ENCODE measurements around the gene GABRA4.

DNA sequence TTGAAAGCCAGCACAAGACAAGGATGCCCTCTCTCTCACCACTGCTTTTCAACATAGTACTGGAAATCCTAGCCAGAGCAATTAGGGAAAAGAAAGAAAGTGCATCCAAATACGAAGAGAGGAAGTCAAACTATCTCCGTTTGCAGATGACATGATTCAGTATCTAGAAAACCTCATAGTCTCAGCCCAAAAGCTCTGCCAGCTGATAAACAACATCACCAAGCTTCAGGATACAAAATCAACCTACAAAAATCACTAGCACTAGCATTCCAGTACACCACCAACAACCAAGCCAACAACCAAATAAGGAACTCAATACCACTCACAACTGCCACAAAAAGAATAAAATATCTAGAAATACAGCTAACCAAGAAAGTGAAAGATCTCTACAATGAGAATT, 123.0 kb downstream of the GABRA4 start:
- no peak for TF ChIP-seq RCOR1 (IDR thresholded peaks at IDR 0.05; ENCODE audit: low read length)
- TF ChIP-seq, protein P1, sequence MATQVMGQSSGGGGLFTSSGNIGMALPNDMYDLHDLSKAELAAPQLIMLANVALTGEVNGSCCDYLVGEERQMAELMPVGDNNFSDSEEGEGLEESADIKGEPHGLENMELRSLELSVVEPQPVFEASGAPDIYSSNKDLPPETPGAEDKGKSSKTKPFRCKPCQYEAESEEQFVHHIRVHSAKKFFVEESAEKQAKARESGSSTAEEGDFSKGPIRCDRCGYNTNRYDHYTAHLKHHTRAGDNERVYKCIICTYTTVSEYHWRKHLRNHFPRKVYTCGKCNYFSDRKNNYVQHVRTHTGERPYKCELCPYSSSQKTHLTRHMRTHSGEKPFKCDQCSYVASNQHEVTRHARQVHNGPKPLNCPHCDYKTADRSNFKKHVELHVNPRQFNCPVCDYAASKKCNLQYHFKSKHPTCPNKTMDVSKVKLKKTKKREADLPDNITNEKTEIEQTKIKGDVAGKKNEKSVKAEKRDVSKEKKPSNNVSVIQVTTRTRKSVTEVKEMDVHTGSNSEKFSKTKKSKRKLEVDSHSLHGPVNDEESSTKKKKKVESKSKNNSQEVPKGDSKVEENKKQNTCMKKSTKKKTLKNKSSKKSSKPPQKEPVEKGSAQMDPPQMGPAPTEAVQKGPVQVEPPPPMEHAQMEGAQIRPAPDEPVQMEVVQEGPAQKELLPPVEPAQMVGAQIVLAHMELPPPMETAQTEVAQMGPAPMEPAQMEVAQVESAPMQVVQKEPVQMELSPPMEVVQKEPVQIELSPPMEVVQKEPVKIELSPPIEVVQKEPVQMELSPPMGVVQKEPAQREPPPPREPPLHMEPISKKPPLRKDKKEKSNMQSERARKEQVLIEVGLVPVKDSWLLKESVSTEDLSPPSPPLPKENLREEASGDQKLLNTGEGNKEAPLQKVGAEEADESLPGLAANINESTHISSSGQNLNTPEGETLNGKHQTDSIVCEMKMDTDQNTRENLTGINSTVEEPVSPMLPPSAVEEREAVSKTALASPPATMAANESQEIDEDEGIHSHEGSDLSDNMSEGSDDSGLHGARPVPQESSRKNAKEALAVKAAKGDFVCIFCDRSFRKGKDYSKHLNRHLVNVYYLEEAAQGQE (IDR thresholded peaks at IDR 0.05; ENCODE audit: low read depth, low read length) = no peak

Data from SK-N-SH (cell line).